Adipose tissue (tissue), 3 donors: Measurements from ENCODE around the gene RPS19BP1. TPM values are rescaled to one million over a fixed set of nuclear protein-coding genes. Genes with fewer than 3 reads are reported as not detected.

Experiments used
- H3K27ac ChIP-seq: one replicate; pipeline ENCODE4 v1.5.1; 2013; ENCODE audit warnings: low read depth, low read length
- WGBS, 3 donors: extraction: QIAGEN DNeasy Blood & Tissue Kit; methylation state at CpG; one replicate each; pipeline ENCODE4 v1.1.7; 2013; 5-methylcytosine and 5-hydroxymethylcytosine counted together
- polyA plus RNA-seq, 3 donors: library from polyadenylated mRNA; stranded (reverse); fragments of 200-250 nt; gene quantifications; one replicate each; pipeline ENCODE4 v1.2.3, GENCODE V29; 2013
- donor health status: healthy with polysubstance abuse.
- donor health status: Bipolar disorder and iron deficiency.
- donor health status: healthy.

The RPS19BP1 gene
- polyA plus RNA-seq, 3 donors: 123 to 166 (median 153) TPM

- WGBS, 3 donors: 71 to 78% (median 74%) methylated on average over 9 of the region's 9 CpGs
- no peak overlapping the region for H3K27ac ChIP-seq
These were observed 30.4 kb upstream of the RPS19BP1 start for GRCh38 chr22:39562839-39563489.

DNA sequence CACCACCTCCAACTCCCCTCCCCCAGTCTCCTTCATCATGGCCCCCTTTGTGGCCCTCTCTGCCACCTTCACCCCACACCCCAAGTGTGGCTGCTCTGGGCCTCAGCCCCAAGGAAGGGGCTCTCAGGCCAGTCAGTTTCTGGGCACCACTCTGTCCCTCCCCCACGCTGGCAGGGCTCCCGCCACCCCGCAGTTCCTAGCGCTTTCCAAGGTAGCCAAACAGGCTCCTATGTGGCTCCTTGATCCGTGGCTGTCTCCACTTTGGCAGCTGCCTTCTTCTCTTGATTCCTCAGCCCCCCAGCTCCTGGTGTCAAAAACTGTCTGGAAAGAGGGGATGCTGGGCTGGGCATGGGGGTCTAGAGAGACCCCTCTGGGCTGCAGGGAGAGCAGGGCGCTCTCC, 27.6 kb upstream of the RPS19BP1 start:
- WGBS, 3 donors: 42 to 58% (median 51%) methylated on average over 6 of the region's 6 CpGs
- no peak overlapping the region for H3K27ac ChIP-seq

DNA sequence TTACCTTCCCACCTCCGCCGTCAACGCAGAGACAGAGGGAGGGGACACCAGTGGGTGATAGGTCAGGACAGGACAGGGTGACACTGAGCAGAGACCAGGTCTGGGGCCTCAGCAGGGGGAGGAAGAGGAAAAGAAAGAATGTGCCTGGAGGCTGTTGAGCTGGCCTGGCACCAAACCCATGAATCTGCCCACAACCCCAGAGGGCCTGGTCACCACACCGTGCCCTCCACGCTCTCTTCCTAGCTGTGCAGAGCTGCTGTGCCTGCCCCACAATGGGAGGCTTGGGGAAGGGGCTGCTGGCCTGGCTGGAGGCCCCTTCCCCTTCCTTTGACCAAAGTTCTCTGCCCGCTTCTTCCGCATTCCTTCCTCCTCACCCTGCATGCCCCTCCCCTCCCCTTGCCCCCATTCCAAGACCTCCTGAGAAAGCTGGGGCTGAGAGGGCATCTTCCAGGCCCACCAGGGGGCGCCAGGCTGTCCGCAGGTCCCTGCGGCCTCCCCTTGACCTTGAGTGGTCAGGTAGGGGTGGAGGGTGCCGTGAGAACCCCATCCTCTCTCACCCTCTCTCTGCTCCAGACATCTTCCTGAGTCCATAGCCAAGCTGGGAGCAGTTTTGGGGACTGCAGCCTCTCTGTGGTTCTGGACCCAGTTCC, 27.0 kb upstream of the RPS19BP1 start:
- H3K27ac ChIP-seq: no peak overlapping the region
- 29 to 49% (median 40%) methylated on average over 11 of the region's 11 CpGs for WGBS, 3 donors

GRCh38 chr22:39558950-39559349, 26.4 kb upstream of the RPS19BP1 start:
- 83 to 90% (median 89%) methylated on average over 9 to 14 of the region's 14 CpGs for WGBS, 3 donors
- H3K27ac ChIP-seq: no peak overlapping the region

DNA sequence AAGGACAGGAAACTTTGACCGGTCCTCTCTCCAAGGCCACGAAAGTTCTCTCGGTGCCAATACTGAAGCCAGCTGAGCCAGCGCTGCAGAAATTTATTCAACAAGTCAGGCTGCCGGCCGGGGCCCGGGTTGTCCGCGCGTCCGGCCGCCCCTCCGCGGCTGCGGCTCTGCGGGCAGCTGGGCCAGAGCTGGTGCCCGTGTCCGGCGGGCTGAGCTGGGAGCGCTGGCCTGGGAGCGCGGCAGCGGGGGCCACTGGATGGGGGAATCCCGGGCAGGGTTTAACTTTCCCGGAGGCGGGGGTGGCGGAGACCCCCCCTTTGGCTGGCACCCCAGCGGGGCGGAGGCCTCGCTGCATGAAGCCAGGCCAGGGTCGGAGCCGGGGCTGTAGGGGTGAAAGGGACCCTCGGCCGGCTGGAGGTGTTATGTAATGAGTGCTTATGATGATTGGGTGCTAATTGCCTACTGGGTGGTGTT, 25.7 kb upstream of the RPS19BP1 start:
- H3K27ac ChIP-seq: no peak overlapping the region

GRCh38 chr22:39556970-39557841, 24.7 kb upstream of the RPS19BP1 start:
- 7 to 13% (median 7%) methylated on average over 40 to 72 of the region's 72 CpGs for WGBS, 3 donors
- no peak overlapping the region for H3K27ac ChIP-seq

More for the DNA sequence above, 25.7 kb upstream of the RPS19BP1 start:
- 5 to 8% (median 6%) methylated on average over 31 to 34 of the region's 34 CpGs for WGBS, 3 donors

DNA sequence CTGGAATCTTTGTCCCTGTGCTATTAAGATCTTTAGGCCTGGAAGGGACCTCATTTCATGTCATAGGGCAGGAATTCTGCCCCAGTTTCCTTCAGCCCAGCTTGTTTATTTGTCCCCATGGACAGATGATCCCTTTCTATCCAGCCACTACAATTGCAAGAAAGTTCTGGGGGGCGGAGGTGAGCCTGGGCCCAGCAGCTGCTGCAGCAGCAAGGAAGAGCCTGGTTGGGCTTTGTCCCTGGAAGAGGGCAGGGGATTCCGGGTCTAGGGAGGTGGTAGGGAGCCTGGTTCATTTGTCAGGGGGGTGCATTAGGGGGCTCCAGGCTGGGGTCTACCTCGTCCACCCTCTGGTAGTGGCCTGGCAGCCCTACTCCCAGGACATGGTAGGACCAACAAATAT, 21.6 kb upstream of the RPS19BP1 start:
- H3K27ac ChIP-seq: no peak overlapping the region
- 52 to 60% (median 57%) methylated on average over 3 of the region's 3 CpGs for WGBS, 3 donors

- no peak overlapping the region for H3K27ac ChIP-seq
- 72 to 100% (median 82%) methylated on average over 3 of the region's 3 CpGs for WGBS, 3 donors
These were observed 20.9 kb upstream of the RPS19BP1 start for GRCh38 chr22:39553429-39553828.

GRCh38 chr22:39547587-39547947, 15.0 kb upstream of the RPS19BP1 start:
- 21 to 43% (median 42%) methylated on average over 2 of the region's 2 CpGs for WGBS, 3 donors
- H3K27ac ChIP-seq: no peak overlapping the region

- no peak overlapping the region for H3K27ac ChIP-seq
- WGBS, 3 donors: 42 to 61% (median 46%) methylated on average over 4 to 5 of the region's 5 CpGs
These were observed 14.5 kb upstream of the RPS19BP1 start for GRCh38 chr22:39546889-39547586.

DNA sequence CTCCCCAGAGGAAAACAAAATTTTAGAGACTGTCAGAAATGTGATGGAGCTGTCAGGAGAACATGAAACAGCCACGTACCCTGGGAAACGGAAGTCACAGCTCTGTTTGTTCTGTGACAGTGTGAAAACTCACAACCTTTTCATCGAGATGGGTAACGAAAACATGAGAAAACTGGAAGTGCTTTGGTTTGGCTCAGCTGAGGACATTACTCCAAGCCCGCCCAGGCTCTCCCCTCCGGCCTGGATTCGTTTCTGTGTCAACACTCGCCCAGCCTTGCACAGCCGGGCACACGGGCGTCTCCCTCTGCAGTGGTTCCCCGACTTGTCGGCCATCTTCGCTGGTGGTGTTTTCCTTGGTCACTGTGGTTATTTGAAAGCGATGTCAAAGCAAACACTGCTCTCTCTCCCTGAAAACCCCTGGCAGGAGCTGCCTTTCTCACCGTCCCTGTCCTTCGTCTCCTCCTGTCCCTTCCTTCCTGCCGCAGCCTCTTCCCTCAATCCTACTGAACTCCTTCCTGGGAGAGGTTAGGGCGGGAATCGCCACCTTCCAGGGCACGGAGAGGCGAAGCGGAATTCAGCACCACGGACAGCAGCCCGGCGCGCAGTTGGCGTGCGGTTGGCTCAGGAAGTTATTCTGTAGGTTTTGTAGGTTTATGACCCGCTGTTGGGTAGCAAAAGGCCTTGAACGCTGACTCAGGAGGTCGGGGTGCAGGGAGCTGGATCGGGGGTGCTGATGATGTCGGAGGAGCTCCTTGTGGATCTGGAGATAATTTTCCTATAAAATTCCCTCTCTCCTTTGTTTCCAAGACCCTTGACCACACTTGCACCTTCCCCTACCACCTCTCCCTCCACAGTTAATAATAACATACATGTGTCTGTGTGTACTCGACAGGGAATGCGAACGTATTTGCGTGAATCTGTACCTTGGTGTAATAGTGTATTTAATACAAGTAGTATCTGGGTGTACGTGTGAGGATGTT, 13.1 kb upstream of the RPS19BP1 start:
- no peak overlapping the region for H3K27ac ChIP-seq
- WGBS, 3 donors: 24 to 26% (median 25%) methylated on average over 39 of the region's 39 CpGs

DNA sequence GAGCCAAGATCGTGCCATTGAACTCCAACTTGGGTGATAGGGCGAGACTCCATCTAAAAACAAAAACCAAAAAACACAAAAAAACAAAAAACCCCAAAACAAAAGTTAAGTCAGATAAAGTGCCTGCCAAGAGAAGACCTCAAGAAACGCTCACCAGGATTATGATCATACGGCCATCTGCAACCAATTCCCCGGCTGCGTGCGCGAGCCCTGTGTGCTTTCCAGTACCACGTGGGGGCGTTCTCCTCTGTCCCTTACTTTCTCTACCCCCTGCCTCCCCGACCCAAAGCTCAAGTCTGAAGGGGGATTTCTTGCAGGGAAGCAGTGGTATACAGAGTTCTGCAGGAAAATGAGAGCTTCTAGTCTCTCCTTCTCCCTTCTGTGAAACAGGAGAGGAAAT, 10.5 kb upstream of the RPS19BP1 start:
- H3K27ac ChIP-seq: no peak overlapping the region
- 16 to 21% (median 18%) methylated on average over 11 of the region's 11 CpGs for WGBS, 3 donors

DNA sequence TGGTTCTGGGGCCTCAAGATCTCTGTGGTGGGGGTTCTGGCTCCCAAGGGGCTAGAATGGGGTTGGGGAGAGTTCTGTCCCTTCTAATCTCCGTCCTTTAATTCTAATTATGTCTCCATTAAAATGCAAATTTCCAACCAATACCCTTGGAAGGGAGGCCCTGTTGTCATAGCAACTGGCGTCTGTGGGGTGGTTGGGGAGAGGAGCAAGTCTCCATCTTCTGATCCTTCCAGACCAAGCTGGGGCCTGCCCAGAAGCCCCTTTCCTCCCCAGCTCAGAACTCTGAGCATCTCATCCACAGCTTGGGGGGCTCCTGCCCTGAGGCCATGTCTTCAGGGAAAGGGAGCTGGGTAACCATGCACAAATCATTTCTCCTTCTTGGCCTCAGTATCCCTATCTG, 5.4 kb upstream of the RPS19BP1 start:
- H3K27ac ChIP-seq: no peak overlapping the region
- 50 to 65% (median 54%) methylated on average over 2 of the region's 2 CpGs for WGBS, 3 donors

DNA sequence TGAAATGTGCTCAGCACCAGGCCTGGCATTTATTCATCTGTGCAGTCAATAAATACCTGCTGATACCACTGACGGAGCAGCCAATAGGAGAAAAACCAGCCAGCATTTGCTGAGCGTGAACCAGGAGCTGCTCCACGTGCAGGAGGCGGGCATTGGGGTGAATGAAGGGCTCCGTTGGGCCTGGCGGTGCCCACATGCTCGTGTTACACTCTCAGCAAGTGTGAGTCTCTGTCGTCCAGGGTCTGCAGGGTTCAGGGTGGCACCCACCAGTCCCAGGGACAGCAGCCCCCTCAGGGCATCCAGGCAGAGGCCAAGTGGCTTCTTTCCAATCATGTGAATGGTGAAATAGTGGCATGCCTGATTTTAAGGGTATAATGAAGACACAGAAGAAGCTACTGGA, 4.2 kb upstream of the RPS19BP1 start:
- 55 to 72% (median 65%) methylated on average over 8 of the region's 8 CpGs for WGBS, 3 donors
- no peak overlapping the region for H3K27ac ChIP-seq

DNA sequence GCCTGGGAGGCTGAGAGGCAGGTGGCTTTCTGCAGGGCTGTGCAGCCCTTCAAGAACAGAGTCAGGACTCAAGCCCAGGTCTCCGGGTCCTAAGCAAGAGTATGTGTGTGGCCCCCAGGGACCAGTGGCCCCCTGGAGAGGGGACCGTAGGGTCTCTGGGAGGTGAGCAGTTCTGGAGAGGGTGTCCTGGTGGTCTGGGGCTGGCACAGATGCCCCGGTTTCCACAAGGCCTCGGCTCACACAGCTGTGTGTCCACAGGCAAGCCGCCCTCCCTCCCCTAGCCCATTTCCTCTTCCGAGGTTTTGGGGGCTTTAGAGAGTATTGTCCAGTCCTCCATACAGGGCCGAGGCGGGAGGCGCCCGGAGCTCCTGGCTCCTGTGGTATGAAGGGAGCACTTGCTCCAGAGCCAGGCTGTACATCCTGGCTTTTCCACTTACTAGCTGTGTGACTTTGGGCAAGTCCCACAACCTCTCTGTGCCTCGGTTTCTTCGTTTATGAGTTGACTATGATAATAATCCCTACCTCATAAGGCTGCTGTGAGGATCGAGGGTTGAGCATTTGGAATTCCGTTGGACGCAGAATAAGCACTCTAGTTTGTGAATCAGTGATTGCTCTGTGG, 3.4 kb upstream of the RPS19BP1 start:
- no peak overlapping the region for H3K27ac ChIP-seq
- 84 to 86% (median 84%) methylated on average over 15 of the region's 15 CpGs for WGBS, 3 donors

GRCh38 chr22:39535357-39535725, 2.8 kb upstream of the RPS19BP1 start:
- no peak overlapping the region for H3K27ac ChIP-seq
- whole genome bisulfite sequencing, 3 donors: 34 to 46% (median 40%) methylated on average over 13 of the region's 13 CpGs
